Urothelium cell line (cell line): ENCODE results near the gene LDLRAD4.
"Not testable (repeated sequence)": the region's sequence is repeated elsewhere in the genome, so short reads cannot be mapped to it uniquely, and the experiment has no call there.

ENCODE experiments used
- DNase-seq: peaks from one replicate; pipeline ENCODE4 v3.0.0; 2011; ENCODE audit warnings: low spot score, mixed read lengths
- FAIRE-seq: peaks from 2 replicates; lab custom pipeline; 2011; peaks lifted over from hg19 to GRCh38; lab: Jason Lieb, UNC

Gene LDLRAD4

GRCh38 chr18:13320891-13321425 is 102.4 kb downstream of the LDLRAD4 start:
- FAIRE-seq (peak; percentile 23), DNase-seq (no peak)

GRCh38 chr18:13321923-13322322 is 103.4 kb downstream of the LDLRAD4 start:
- no peak for FAIRE-seq
- DNase-seq, result no peak

- DNase-seq (no peak), FAIRE-seq (peak; percentile 74)
These were observed 104.6 kb downstream of the LDLRAD4 start for GRCh38 chr18:13323186-13323585.

GRCh38 chr18:13324880-13325279 is 106.3 kb downstream of the LDLRAD4 start:
- no peak for DNase-seq
- FAIRE-seq, result peak; percentile 71

- DNase-seq (no peak), FAIRE-seq (no peak)
These were observed 109.7 kb downstream of the LDLRAD4 start for GRCh38 chr18:13328213-13328612.

GRCh38 chr18:13330996-13331395 is 112.4 kb downstream of the LDLRAD4 start:
- FAIRE-seq, result peak; percentile 79
- no peak for DNase-seq

- DNase-seq, result no peak
- FAIRE-seq, result no peak
These were observed 113.3 kb downstream of the LDLRAD4 start for GRCh38 chr18:13331846-13332245.

GRCh38 chr18:13332874-13333273 is 114.3 kb downstream of the LDLRAD4 start:
- DNase-seq (no peak), FAIRE-seq (no peak)

- no peak for DNase-seq
- FAIRE-seq, result peak; percentile 52
These were observed 117.3 kb downstream of the LDLRAD4 start for GRCh38 chr18:13335903-13336302.

GRCh38 chr18:13336841-13337240 is 118.3 kb downstream of the LDLRAD4 start:
- no peak for FAIRE-seq

GRCh38 chr18:13337369-13337768 is 118.8 kb downstream of the LDLRAD4 start:
- DNase-seq (no peak), FAIRE-seq (no peak)

More at GRCh38 chr18:13336841-13337240, 118.3 kb downstream of the LDLRAD4 start:
- DNase-seq, result no peak

GRCh38 chr18:13338318-13338717 is 119.8 kb downstream of the LDLRAD4 start:
- DNase-seq (no peak), FAIRE-seq (peak; percentile 93)

- no peak for FAIRE-seq
- DNase-seq, result no peak
These were observed 121.1 kb downstream of the LDLRAD4 start for GRCh38 chr18:13339653-13340052.

- DNase-seq, FAIRE-seq: not testable (repeated sequence)
These were observed 127.9 kb downstream of the LDLRAD4 start for GRCh38 chr18:13346449-13346848.

- no peak for DNase-seq
- FAIRE-seq, result no peak
These were observed 134.7 kb downstream of the LDLRAD4 start for GRCh38 chr18:13353084-13353823.

GRCh38 chr18:13354402-13354801 is 135.8 kb downstream of the LDLRAD4 start:
- FAIRE-seq (peak; percentile 17), DNase-seq (no peak)

- no peak for FAIRE-seq
- no peak for DNase-seq
These were observed 137.5 kb downstream of the LDLRAD4 start for GRCh38 chr18:13356032-13356431.

- no peak for DNase-seq
- FAIRE-seq, result no peak
These were observed 138.7 kb downstream of the LDLRAD4 start for GRCh38 chr18:13357289-13357688.

- FAIRE-seq (peak; percentile 81), DNase-seq (peak; percentile 3)
These were observed 140.7 kb downstream of the LDLRAD4 start for GRCh38 chr18:13359210-13359609.

GRCh38 chr18:13361431-13361830 is 142.9 kb downstream of the LDLRAD4 start:
- FAIRE-seq (no peak), DNase-seq (no peak)

GRCh38 chr18:13362051-13362450 is 143.5 kb downstream of the LDLRAD4 start:
- FAIRE-seq (peak; percentile 23), DNase-seq (no peak)

- DNase-seq, result no peak
- no peak for FAIRE-seq
These were observed 144.0 kb downstream of the LDLRAD4 start for GRCh38 chr18:13362607-13363006.
